Activated naive CD4-positive, alpha-beta T cell treated with anti-CD3 and anti-CD28 coated beads for 36 hours (primary cell): ENCODE results near the gene ATP5PD. TPM values are rescaled to one million over a fixed set of nuclear protein-coding genes. Genes with fewer than 3 reads are reported as not detected.
"Not testable (repeated sequence)": the region's sequence is repeated elsewhere in the genome, so short reads cannot be mapped to it uniquely, and the experiment has no call there.

ENCODE experiments used
- CTCF ChIA-PET: fragments of 350-600 bp; sonication (Branson Sonifier 250); formaldehyde crosslinking; loops from one replicate; lab custom pipeline; 2021; ENCODE audit warnings: antibody characterized with exemption; lab: Charles Lee
- DNase-seq: peaks from one replicate; pipeline ENCODE4 v3.0.0-alpha.2; 2020
- H3K27ac Mint-ChIP-seq: one replicate; pipeline ENCODE4 v1.8.0; 2021; ENCODE audit warnings: mild to moderate bottlenecking, mixed read lengths
- H3K27me3 Mint-ChIP-seq: one replicate; pipeline ENCODE4 v1.8.0; 2021; ENCODE audit warnings: low read depth, mixed read lengths
- H3K36me3 Mint-ChIP-seq: one replicate; pipeline ENCODE4 v1.8.0; 2021; ENCODE audit warnings: low read depth, mixed read lengths
- H3K4me1 Mint-ChIP-seq: one replicate; pipeline ENCODE4 v1.8.0; 2021; ENCODE audit warnings: low read depth, mixed read lengths
- H3K4me3 Mint-ChIP-seq: one replicate; pipeline ENCODE4 v1.8.0; 2021; ENCODE audit warnings: mild to moderate bottlenecking, moderate library complexity, mixed read lengths
- H3K9me3 Mint-ChIP-seq: one replicate; pipeline ENCODE4 v1.8.0; 2021; ENCODE audit warnings: mixed read lengths
- intact Hi-C: fragments of 100-400 bp; cut with micrococcal nuclease; formaldehyde crosslinking; loops from one replicate; pipeline ENCODE4 v1.15.1; 2023
- total RNA-seq, 2 experiments: library from RNA; stranded (reverse); gene quantifications; one replicate each; pipeline ENCODE4 v1.2.3, GENCODE V29; 2021

ATP5PD gene
- total RNA-seq, 2 experiments from 2014 or later: 227 to 249 TPM

DNA sequence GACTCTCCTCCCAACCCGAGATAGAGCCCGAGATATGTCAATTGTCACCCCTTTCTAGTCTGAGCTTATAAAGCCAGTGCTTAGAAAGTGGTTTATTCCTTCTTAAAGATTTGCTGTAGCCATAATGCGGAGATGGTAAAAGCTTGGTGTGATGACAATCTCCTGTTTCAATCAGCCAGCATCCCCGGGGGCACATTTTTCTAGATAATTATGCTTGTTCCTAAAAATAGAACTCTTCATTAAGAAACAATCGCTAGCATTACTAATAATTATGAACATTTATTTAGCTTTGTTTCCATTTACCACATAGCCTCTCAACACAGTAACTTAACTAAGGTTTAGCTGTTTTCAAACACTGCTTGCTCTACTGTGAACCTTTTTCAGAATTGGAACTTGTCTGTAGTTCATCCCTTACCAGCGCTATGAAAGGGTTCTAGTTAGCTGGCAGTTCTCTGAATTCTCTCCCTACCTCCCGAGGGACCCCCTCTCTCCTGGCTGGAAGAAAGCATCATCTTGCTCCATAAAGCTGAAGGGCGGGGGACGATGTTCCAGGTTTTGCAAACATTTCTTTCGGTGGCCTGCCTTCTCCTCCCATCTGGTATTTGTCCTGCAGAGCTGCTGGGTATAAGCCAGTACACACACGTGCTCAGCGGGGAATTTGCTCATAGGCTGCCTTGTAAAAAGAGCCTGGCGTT is 35.2 kb downstream of the ATP5PD start:
- CTCF ChIA-PET: interaction anchor here (0.6 to 4.3 kb wide), 20 partner anchors 8 to 335 kb away, joined by 3 to 56 read pairs (median 6); partner anchors contain the start of genes CDR2L, OTOP2 and USH1G
- Mint-ChIP-seq H3K9me3 (no peaks in the 10 kb centered on the region), H3K27me3 (no peaks in the 10 kb centered on the region), H3K4me1 (peaks cover 35% of the 10 kb centered on the region), H3K27ac (peak overlapping the region; percentile 81), H3K36me3 (peaks cover 10% of the 10 kb centered on the region), H3K4me3 (peak overlapping the region; percentile 91)
- intact Hi-C loops: loop anchor here (1.0 to 2.0 kb wide), 3 partner anchors 23 to 51 kb away; partner anchors contain the start of genes ATP5PD and KCTD2
- DNase-seq: no peak

DNA sequence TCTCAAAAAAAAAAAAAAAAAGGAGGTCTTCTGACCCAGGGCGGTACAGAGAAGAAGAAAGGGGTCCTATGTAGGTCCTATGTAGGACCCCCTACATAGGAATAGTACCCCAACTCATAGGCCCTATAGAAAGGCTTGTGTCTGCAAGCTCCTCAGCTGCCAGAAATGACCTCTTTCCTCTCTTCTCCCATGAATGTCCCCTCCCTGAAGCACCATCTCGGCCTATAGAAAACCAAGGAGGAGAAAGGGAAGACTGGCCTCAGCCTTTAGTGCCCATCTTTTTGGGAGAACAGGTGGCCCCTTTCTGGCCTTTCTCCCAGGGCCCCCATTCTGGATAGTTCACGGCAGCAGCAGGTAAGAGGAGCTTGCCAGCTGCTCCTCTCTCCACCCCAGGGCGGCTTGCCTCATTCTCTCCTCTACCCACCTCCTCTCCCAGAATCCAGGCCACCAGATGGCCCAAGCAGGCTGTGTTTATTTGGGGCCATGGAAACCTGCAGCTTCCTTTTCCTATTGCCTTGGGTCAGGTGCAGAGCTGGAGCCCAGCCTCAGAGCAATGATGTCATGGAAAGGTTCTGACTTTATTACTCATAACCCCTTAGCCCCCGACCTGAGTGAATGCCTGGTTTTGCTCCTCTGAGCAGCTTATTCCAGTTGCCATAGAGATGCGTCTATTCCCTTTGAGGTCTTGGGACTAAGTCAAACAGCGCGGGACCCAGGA is 35.9 kb downstream of the ATP5PD start:
- peaks cover 32% of the 10 kb centered on the region for H3K4me1 Mint-ChIP-seq
- H3K27me3 Mint-ChIP-seq: no peaks in the 10 kb centered on the region
- CTCF ChIA-PET: interaction anchor here (0.6 to 4.3 kb wide), 14 partner anchors 8 to 336 kb away, joined by 3 to 56 read pairs (median 6); partner anchors contain the start of genes CDR2L, OTOP2 and USH1G
- no peaks in the 10 kb centered on the region for H3K9me3 Mint-ChIP-seq
- peak overlapping the region; percentile 6 for H3K27ac Mint-ChIP-seq
- intact Hi-C loops: no loop called here
- peak; percentile 44 for DNase-seq
- H3K36me3 Mint-ChIP-seq: peaks cover 8% of the 10 kb centered on the region
- no peak overlapping the region for H3K4me3 Mint-ChIP-seq

DNA sequence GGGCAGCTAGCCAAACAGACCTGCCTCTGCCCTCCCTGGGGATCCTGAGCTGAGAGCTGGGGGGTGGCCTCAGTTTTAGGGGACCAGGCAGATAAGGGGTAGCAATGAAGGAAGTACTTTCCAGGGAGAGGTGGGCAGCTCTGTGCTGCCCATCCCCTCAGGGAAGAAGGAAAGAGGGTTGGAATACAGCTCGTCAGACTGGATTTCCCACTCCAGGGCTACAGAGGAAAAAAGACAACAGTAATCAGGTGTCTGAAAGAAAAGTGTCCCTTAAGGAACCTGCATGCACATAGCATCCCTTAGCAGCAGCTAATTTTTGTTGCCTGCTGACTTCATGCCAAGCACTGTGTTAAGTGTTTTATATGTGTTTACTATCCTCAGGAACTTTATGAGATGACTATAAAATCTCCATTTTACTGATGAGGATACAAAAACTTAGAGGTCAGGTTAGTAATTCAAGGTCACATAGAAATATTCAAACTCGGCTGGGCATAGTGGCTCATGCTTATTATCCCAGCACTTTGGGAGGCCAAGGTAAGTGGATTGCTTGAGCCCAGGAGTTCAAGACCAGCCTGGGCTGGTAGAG is 37.5 kb downstream of the ATP5PD start:
- Mint-ChIP-seq H3K27me3 (no peaks in the 10 kb centered on the region), H3K4me1 (peaks cover 24% of the 10 kb centered on the region), H3K4me3 (no peak overlapping the region), H3K9me3 (no peaks in the 10 kb centered on the region), H3K27ac (no peak overlapping the region), H3K36me3 (peaks cover 3% of the 10 kb centered on the region)
- CTCF ChIA-PET: interaction anchor here (1.0 to 4.3 kb wide), 3 partner anchors 9 to 48 kb away, joined by 3 to 56 read pairs (median 25); no protein-coding TSS in a partner anchor
- DNase-seq: no peak
- intact Hi-C loops: no loop called here

DNA sequence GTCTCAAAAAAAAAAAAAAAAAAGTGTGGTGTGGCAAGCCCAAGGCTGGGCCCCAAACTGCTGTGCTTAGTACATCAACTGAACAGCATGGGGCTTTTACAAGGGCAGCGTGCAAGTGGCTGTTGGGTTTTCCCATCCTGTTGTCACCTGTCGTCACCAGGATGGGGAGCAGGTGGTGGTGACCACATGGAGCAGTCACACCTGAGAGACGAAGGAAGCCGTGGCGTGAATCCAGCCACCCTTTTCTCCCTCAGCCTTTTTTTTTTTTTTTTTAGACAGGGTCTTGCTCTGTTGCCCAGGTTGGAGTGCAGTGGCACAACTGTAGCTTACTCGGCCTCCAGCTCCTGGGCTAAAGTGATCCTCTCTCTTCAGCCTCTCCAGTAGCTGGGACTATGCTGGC is 38.4 kb downstream of the ATP5PD start:
- CTCF ChIA-PET: interaction anchor here (3.7 kb wide), 1 partner anchor 47 kb away, joined by 25 read pairs; no protein-coding TSS in a partner anchor
- H3K36me3 Mint-ChIP-seq: no peaks in the 10 kb centered on the region

DNA sequence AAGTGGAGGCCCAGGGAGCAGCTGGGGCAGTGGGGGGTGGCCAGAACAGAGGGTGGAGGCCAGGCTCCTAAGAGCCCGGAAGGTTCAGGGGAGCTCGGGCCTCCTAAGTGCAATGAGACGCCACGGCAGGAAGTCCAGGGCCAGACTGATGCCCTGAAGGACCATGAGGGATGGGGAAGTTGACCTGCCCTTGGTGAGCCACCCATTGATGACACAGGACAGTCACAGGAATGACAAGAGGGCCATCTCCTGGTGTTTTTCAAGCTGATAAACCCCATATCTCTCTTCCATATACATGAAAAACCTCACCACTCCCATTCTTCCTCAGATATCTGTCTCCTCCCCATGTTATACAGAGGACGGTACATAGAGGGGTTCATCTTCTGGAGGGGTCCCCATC is 40.1 kb downstream of the ATP5PD start:
- H3K27me3 Mint-ChIP-seq: no peaks in the 10 kb centered on the region
- intact Hi-C loops: loop anchor here (1.0 kb wide), 1 partner anchor 45 kb away; no protein-coding TSS in a partner anchor
- no peaks in the 10 kb centered on the region for H3K36me3 Mint-ChIP-seq
- CTCF ChIA-PET: interaction anchor here (0.6 to 3.7 kb wide), 4 partner anchors 8 to 51 kb away, joined by 3 to 25 read pairs (median 5); no protein-coding TSS in a partner anchor
- no peak overlapping the region for H3K4me3 Mint-ChIP-seq
- peaks cover 7% of the 10 kb centered on the region for H3K4me1 Mint-ChIP-seq
- no peak overlapping the region for H3K27ac Mint-ChIP-seq
- no peak for DNase-seq
- H3K9me3 Mint-ChIP-seq: no peaks in the 10 kb centered on the region

More for the DNA sequence above, 38.4 kb downstream of the ATP5PD start:
- no peaks in the 10 kb centered on the region for H3K9me3 Mint-ChIP-seq
- peaks cover 18% of the 10 kb centered on the region for H3K4me1 Mint-ChIP-seq
- H3K4me3 Mint-ChIP-seq: no peak overlapping the region
- H3K27me3 Mint-ChIP-seq: no peaks in the 10 kb centered on the region
- no peak overlapping the region for H3K27ac Mint-ChIP-seq
- no peak for DNase-seq
- intact Hi-C loops: no loop called here

DNA sequence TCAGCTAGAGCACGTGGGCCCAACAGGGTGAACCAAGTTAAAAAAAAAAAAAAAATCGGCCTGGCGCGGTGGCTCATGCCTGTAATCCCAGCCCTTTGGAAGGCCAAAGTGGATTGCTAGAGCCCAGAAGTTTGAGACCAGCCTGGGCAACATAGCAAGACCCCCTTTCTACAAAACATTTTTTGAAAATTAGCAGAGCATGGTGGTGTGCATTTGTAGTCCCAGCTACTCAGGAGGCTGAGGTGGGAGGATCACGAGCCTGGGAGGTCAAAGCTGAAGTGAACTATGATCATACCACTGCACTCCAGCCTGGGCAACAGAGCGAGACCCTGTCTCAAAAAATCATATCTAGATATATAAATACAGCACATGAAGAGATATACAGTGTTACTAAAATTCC is 40.7 kb downstream of the ATP5PD start:
- H3K4me1 Mint-ChIP-seq, DNase-seq, H3K27ac Mint-ChIP-seq, H3K9me3 Mint-ChIP-seq, H3K4me3 Mint-ChIP-seq, H3K27me3 Mint-ChIP-seq, H3K36me3 Mint-ChIP-seq: not testable (repeated sequence)
- intact Hi-C loops: loop anchor here (1.0 kb wide), 1 partner anchor 45 kb away; no protein-coding TSS in a partner anchor
- CTCF ChIA-PET: interaction anchor here (0.6 to 3.7 kb wide), 6 partner anchors 9 to 215 kb away, joined by 3 to 25 read pairs (median 4); no protein-coding TSS in a partner anchor

DNA sequence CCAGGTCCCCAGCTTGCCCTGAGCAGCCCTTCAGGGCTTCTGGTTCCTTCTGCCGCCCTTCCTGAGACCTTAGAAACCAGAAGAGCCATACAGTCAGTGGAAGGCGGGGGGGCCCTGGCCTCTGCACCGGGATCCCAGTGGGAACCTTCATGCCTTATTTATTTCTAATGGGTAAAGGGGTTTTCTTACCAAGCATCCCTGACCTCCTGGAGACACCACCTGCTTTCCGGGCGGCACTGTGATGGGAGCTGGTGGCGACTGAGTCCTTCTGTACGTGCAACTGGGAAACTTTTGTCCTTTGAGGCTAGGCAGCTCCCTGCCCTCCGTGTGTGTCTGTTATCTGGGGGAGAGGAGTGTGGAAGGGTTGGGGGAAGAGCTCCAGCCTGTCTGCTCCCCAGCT is 41.5 kb downstream of the ATP5PD start:
- DNase-seq: no peak
- H3K4me3 Mint-ChIP-seq: no peak overlapping the region
- no peaks in the 10 kb centered on the region for H3K9me3 Mint-ChIP-seq
- no peak overlapping the region for H3K27ac Mint-ChIP-seq
- no peaks in the 10 kb centered on the region for H3K27me3 Mint-ChIP-seq
- intact Hi-C loops: no loop called here
- CTCF ChIA-PET: interaction anchor here (1.2 to 3.0 kb wide), 3 partner anchors 44 to 214 kb away, joined by 3 to 14 read pairs (median 4); no protein-coding TSS in a partner anchor
- H3K4me1 Mint-ChIP-seq: no peaks in the 10 kb centered on the region
- no peaks in the 10 kb centered on the region for H3K36me3 Mint-ChIP-seq

DNA sequence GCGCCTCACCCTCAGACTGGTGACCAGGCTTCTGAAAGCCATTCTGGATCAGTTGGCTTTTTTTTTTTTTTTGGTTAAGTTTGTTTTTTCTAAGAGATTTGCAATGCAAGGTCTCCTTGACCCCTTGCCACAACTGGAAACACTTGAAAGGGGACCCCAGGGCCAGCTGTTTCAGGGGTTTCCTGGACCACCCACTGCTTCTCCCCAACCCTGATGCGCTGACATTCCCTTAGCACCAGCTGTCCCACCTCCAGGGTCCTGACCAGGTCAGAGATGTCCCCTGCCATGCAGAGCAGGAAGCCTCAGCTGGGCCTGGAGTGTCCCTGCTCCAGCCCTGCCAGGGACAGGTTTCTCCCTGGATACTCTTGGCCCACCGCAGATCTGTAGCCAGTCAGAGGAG is 42.4 kb downstream of the ATP5PD start:
- intact Hi-C loops: no loop called here
- Mint-ChIP-seq H3K27me3 (no peaks in the 10 kb centered on the region), H3K36me3 (no peaks in the 10 kb centered on the region), H3K4me1 (no peaks in the 10 kb centered on the region), H3K27ac (no peak overlapping the region), H3K4me3 (no peak overlapping the region), H3K9me3 (no peaks in the 10 kb centered on the region)
- CTCF ChIA-PET: interaction anchor here (3.0 kb wide), 1 partner anchor 43 kb away, joined by 14 read pairs; no protein-coding TSS in a partner anchor
- DNase-seq: no peak

DNA sequence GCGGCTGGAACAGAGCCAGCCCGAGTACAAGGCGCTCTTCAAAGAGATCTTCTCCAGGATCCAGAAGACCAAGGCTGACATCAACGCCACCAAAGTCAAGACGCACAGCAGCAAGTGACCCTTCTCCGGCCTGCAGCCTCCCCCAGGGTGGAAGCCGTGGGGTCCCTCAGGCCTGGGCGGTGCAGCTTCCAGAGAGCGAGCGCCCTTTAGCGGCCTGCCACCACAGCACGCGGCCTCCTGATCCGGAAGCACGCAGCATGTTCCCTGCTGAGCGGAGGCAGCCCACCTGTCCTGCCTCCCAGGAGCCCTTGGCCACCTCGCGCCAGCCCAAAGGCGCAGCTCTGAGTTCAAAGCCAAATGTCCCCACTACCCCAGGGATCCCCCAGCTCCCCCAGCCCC is 42.8 kb downstream of the ATP5PD start:
- CTCF ChIA-PET: interaction anchor here (3.0 kb wide), 1 partner anchor 42 kb away, joined by 14 read pairs; no protein-coding TSS in a partner anchor
- no peaks in the 10 kb centered on the region for H3K27me3 Mint-ChIP-seq

DNA sequence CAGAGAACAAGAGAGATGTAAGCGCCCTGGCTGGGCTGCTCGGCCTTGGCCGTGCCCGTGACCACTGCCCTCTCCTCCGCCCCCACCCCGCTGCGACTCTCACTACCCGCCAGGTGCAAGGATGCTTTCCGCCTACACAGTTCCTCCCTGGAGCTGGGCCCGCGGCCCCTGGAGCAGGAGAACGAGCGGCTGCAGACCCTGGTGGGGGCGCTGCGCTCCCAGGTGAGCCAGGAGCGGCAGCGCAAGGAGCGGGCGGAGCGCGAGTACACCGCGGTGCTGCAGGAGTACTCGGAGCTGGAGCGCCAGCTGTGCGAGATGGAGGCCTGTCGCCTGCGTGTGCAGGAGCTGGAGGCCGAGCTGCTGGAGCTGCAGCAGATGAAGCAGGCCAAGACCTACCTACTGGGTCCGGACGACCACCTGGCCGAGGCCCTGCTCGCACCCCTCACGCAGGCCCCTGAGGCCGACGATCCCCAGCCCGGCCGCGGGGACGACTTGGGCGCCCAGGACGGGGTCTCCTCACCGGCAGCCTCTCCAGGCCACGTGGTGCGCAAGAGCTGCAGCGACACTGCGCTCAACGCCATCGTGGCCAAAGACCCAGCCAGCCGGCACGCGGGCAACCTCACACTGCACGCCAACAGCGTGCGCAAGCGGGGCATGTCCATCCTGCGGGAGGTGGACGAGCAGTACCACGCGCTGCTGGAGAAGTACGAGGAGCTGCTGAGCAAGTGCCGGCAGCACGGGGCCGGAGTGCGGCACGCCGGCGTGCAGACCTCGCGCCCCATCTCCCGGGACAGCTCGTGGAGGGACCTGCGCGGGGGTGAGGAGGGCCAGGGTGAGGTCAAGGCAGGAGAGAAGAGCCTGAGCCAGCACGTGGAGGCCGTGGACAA is 43.5 kb downstream of the ATP5PD start:
- CTCF ChIA-PET: interaction anchor here (3.0 kb wide), 1 partner anchor 42 kb away, joined by 14 read pairs; no protein-coding TSS in a partner anchor
- Mint-ChIP-seq H3K27ac (no peak overlapping the region), H3K4me1 (peaks cover 2% of the 10 kb centered on the region), H3K27me3 (no peaks in the 10 kb centered on the region), H3K9me3 (no peaks in the 10 kb centered on the region), H3K36me3 (no peaks in the 10 kb centered on the region), H3K4me3 (no peak overlapping the region)
- DNase-seq: no peak
- intact Hi-C loops: no loop called here

More for the DNA sequence above, 42.8 kb downstream of the ATP5PD start:
- H3K4me1 Mint-ChIP-seq: no peaks in the 10 kb centered on the region
- H3K27ac Mint-ChIP-seq: no peak overlapping the region
- no peaks in the 10 kb centered on the region for H3K9me3 Mint-ChIP-seq
- intact Hi-C loops: no loop called here
- DNase-seq: no peak
- H3K4me3 Mint-ChIP-seq: no peak overlapping the region
- no peaks in the 10 kb centered on the region for H3K36me3 Mint-ChIP-seq
